Right hindlimb (tissue), 1 donor: ENCODE measurements around the gene LUZP2.

Experiments used
- DNase-seq: peaks from one replicate; pipeline ENCODE4 v3.0.0-alpha.2; 2018

LUZP2 gene

GRCh38 chr11:24731554-24731953 is 234.7 kb downstream of the LUZP2 start:
- DNase-seq, result no peak

GRCh38 chr11:24734742-24735237 is 237.9 kb downstream of the LUZP2 start:
- no peak for DNase-seq

GRCh38 chr11:24738972-24739371 is 242.1 kb downstream of the LUZP2 start:
- no peak for DNase-seq

- no peak for DNase-seq
These were observed 242.8 kb downstream of the LUZP2 start for GRCh38 chr11:24739637-24740036.

- DNase-seq, result peak; percentile 15
These were observed 250.7 kb downstream of the LUZP2 start for GRCh38 chr11:24747275-24748251.

- DNase-seq, result no peak
These were observed 251.4 kb downstream of the LUZP2 start for GRCh38 chr11:24748261-24748660.

GRCh38 chr11:24754406-24754805 is 257.6 kb downstream of the LUZP2 start:
- DNase-seq, result no peak

GRCh38 chr11:24755260-24755839 is 258.5 kb downstream of the LUZP2 start:
- no peak for DNase-seq

- no peak for DNase-seq
These were observed 262.9 kb downstream of the LUZP2 start for GRCh38 chr11:24759742-24760141.

- DNase-seq, result no peak
These were observed 263.8 kb downstream of the LUZP2 start for GRCh38 chr11:24760681-24761080.

- DNase-seq, result no peak
These were observed 265.2 kb downstream of the LUZP2 start for GRCh38 chr11:24762076-24762475.

GRCh38 chr11:24767411-24767810 is 270.6 kb downstream of the LUZP2 start:
- no peak for DNase-seq

- DNase-seq, result no peak
These were observed 276.5 kb downstream of the LUZP2 start for GRCh38 chr11:24773322-24773721.

- DNase-seq, result no peak
These were observed 282.9 kb downstream of the LUZP2 start for GRCh38 chr11:24779791-24780190.

- no peak for DNase-seq
These were observed 284.4 kb downstream of the LUZP2 start for GRCh38 chr11:24781288-24781687.

GRCh38 chr11:24793479-24793878 is 296.6 kb downstream of the LUZP2 start:
- DNase-seq, result no peak

GRCh38 chr11:24794064-24794463 is 297.2 kb downstream of the LUZP2 start:
- DNase-seq, result no peak

- DNase-seq, result peak; percentile 20
These were observed 308.8 kb downstream of the LUZP2 start for GRCh38 chr11:24805671-24806070.

GRCh38 chr11:24808173-24808572 is 311.3 kb downstream of the LUZP2 start:
- no peak for DNase-seq

- no peak for DNase-seq
These were observed 322.2 kb downstream of the LUZP2 start for GRCh38 chr11:24819006-24819405.

- no peak for DNase-seq
These were observed 323.1 kb downstream of the LUZP2 start for GRCh38 chr11:24819863-24820434.

GRCh38 chr11:24820541-24820940 is 323.7 kb downstream of the LUZP2 start:
- no peak for DNase-seq

GRCh38 chr11:24828938-24829605 is 332.2 kb downstream of the LUZP2 start:
- no peak for DNase-seq
